Progenitor cell of endocrine pancreas (in vitro differentiated cells): ENCODE measurements around the gene TBX4. TPM values are rescaled to one million over a fixed set of nuclear protein-coding genes. Genes with fewer than 3 reads are reported as not detected.

Experiments used
- DNase-seq: peaks from one replicate; pipeline ENCODE4 v3.0.0; 2021; ENCODE audit warnings: low spot score; ENCODE audit not compliant: unreplicated experiment
- H3K27ac Mint-ChIP-seq: 2 replicates; pipeline ENCODE4 v1.8.0; 2021; ENCODE audit warnings: mild to moderate bottlenecking, moderate library complexity, mixed read lengths
- H3K27me3 Mint-ChIP-seq: 2 replicates; pipeline ENCODE4 v1.8.0; 2021; ENCODE audit warnings: mixed read lengths
- H3K36me3 Mint-ChIP-seq: 2 replicates; pipeline ENCODE4 v1.8.0; 2022; ENCODE audit warnings: mixed read lengths; ENCODE audit not compliant: insufficient read depth
- H3K4me1 Mint-ChIP-seq: 2 replicates; pipeline ENCODE4 v1.8.0; 2021; ENCODE audit warnings: low read depth, mixed read lengths
- H3K4me3 Mint-ChIP-seq: 2 replicates; pipeline ENCODE4 v1.8.0; 2021; ENCODE audit warnings: low read depth, mild to moderate bottlenecking, moderate library complexity, mixed read lengths
- H3K9me3 Mint-ChIP-seq: 2 replicates; pipeline ENCODE4 v1.8.0; 2021; ENCODE audit warnings: low read depth, mixed read lengths
- CTCF ChIP-seq: fragments of 200-600 bp; sonication (generic); IDR thresholded peaks from one replicate; pipeline ENCODE4 v1.5.0; 2021; ENCODE audit warnings: antibody characterized with exemption, mild to moderate bottlenecking; ENCODE audit not compliant: unreplicated experiment
- total RNA-seq: library from RNA; stranded (reverse); gene quantifications from 2 replicates; pipeline ENCODE4 v1.2.1, GENCODE V29; 2021

The TBX4 gene
- total RNA-seq, 1 donor from 2014 or later: not detected

GRCh38 chr17:61477204-61477834, 25.1 kb downstream of the TBX4 start:
- Mint-ChIP-seq H3K36me3 (no peaks in the 10 kb centered on the region), H3K9me3 (no peaks in the 10 kb centered on the region), H3K4me3 (no peak overlapping the region), H3K27ac (no peak overlapping the region), H3K27me3 (peaks cover 70% of the 10 kb centered on the region), H3K4me1 (peaks cover 3% of the 10 kb centered on the region)
- TF ChIP-seq CTCF: no peak
- DNase-seq: no peak

GRCh38 chr17:61478026-61478789, 26.0 kb downstream of the TBX4 start:
- peaks cover 65% of the 10 kb centered on the region for H3K27me3 Mint-ChIP-seq
- no peak for DNase-seq
- no peak overlapping the region for H3K4me3 Mint-ChIP-seq
- no peaks in the 10 kb centered on the region for H3K9me3 Mint-ChIP-seq
- no peak for TF ChIP-seq CTCF
- no peaks in the 10 kb centered on the region for H3K36me3 Mint-ChIP-seq
- H3K4me1 Mint-ChIP-seq: peaks cover 3% of the 10 kb centered on the region
- no peak overlapping the region for H3K27ac Mint-ChIP-seq

GRCh38 chr17:61478790-61479492, 26.7 kb downstream of the TBX4 start:
- no peak overlapping the region for H3K27ac Mint-ChIP-seq
- H3K36me3 Mint-ChIP-seq: no peaks in the 10 kb centered on the region
- H3K4me3 Mint-ChIP-seq: no peak overlapping the region
- no peak for TF ChIP-seq CTCF
- H3K4me1 Mint-ChIP-seq: peaks cover 3% of the 10 kb centered on the region
- H3K9me3 Mint-ChIP-seq: no peaks in the 10 kb centered on the region
- DNase-seq: no peak
- H3K27me3 Mint-ChIP-seq: peaks cover 65% of the 10 kb centered on the region

- Mint-ChIP-seq H3K36me3 (no peaks in the 10 kb centered on the region), H3K4me1 (peaks cover 3% of the 10 kb centered on the region), H3K4me3 (no peak overlapping the region), H3K27ac (no peak overlapping the region), H3K9me3 (no peaks in the 10 kb centered on the region), H3K27me3 (peaks cover 61% of the 10 kb centered on the region)
- no peak for TF ChIP-seq CTCF
- DNase-seq: no peak
Measured at GRCh38 chr17:61479493-61480413, 27.5 kb downstream of the TBX4 start.
